GM19452 (cell line): ENCODE measurements around the gene REX1BD.

Source experiments
- ATAC-seq: cut with Tn5 transposase; IDR thresholded peaks from one replicate; pipeline ENCODE4 v1.9.1; 2021; ENCODE audit not compliant: unreplicated experiment

Gene REX1BD

GRCh38 chr19:18612772-18613588, 24.4 kb downstream of the REX1BD start, which contains the start of gene TMEM59L:
TSS of gene TMEM59L (plus strand) at chr19:18612870. CDS start at chr19:18612959, 89 bp downstream.
- ATAC-seq, result no peak

GRCh38 chr19:18613589-18614234, 25.1 kb downstream of the REX1BD start:
- ATAC-seq, result no peak

DNA sequence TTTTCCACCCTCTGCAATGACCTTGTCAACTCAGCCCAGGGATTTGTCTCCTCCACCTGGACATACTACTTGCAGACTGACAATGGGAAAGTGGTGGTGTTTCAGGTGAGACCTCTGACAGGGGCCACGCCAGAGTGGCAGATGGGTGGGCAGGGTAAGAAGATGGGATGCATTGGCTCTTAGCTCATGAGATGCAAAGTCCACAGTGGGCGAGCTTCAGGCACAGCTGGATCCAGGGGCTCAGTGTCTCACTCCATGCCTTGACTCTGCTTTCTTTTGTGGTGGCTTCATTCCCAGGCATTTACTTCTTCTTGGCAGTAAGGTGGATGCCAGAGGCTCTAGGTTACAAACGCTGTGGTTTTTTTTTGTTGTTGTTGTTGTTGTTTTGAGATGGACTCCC, 27.4 kb downstream of the REX1BD start:
- no peak for ATAC-seq

DNA sequence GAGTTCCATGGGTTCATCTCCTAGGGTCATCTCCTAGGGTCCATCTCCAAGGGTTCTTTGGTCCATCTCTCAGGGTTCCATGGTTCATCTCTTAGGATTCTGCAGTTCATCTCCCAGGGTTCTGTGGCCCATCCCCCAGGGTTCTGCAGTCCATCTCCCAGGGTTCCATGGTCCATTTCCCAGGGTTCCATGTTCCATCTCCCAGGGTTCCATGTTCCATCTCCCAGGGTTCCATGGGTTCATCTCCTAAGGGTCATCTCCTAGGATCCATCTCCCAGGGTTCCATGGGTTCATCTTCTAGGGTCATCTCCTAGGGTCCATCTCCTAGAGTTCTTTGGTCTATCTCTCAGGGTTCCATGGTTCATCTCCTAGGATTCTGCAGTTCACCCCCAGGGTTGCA, 29.0 kb downstream of the REX1BD start:
- no peak for ATAC-seq

DNA sequence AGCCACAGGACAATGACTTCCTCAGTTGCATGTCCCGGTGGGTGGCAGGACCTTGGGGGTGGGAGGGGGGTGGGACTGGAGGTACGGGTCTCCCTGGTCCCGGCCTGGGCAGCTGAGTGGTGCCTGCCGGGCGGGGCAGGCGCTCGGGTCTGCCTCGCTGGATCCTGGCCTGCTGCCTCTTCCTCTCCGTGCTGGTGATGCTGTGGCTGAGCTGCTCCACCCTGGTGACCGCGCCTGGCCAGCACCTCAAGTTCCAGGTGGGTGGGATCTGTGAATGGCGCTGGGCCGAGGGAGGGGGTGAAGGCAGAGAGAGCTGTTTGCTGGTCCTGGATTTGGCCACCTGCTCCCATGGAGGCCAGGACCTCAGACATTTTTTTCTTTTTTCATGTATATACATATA, 29.6 kb downstream of the REX1BD start:
- ATAC-seq, result no peak

DNA sequence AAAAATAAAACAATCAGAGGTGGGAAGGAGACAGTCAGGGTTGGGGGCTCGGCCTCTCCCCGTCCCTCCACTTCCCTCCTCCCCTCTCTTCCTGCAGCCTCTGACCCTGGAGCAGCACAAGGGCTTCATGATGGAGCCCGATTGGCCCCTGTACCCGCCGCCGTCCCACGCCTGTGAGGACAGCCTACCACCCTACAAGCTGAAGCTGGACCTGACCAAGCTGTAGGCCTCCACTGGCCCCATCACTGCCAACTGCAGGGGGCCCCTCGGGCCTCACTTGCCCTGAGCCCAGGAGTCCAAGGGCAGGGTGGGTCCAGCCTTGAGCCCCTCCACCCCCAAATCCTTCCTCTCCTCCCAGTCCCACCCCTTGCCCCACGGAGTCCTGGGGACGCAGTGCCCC, 31.7 kb downstream of the REX1BD start:
- no peak for ATAC-seq

- ATAC-seq, result no peak
Observed at GRCh38 chr19:18620902-18621301, 32.3 kb downstream of the REX1BD start.

- no peak for ATAC-seq
Observed at GRCh38 chr19:18626906-18627305, 38.3 kb downstream of the REX1BD start.

DNA sequence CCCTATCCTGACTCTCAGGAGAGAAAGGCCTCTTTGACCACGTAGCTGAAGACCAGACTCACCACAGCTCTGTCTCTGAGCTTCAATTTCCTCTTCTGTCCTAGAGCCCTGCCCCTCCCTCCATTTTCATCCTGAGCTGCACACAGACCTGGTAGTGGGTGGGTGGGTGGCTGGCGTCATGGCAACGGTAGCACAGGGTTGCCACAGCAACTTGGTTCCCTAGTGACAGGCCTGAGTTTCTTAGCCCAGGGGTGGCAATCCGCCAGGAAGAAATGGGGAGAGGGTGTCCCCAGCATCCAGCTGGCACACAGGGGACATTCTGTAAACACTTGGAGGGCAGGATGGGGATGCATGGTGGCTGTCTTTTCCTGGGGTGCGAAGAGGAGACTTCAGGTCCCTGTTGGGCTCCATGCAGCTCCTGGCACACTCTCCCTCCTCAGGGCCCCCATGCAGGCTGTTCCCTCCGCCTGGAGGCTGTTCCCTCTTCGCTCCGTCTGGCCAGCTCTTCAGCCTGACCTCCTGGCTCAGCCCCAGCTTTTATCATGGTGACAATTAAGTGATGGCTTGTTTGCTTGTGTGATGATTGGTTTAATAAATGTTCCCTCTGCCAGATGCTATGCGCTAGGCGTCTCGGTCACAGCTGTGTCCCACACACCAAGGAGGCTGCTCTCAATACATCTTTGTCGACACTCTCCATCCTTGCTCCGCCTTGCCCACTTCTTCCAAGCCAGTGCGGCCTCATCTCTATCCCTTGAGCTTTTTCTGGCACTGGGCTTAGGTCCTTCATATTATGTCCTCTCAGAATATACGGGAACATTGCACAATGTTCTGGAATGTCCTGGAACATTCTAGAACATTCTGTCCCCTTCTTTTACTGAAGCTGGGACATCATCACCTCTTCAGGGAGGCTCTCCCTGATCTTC, 40.8 kb downstream of the REX1BD start:
- ATAC-seq, result no peak

DNA sequence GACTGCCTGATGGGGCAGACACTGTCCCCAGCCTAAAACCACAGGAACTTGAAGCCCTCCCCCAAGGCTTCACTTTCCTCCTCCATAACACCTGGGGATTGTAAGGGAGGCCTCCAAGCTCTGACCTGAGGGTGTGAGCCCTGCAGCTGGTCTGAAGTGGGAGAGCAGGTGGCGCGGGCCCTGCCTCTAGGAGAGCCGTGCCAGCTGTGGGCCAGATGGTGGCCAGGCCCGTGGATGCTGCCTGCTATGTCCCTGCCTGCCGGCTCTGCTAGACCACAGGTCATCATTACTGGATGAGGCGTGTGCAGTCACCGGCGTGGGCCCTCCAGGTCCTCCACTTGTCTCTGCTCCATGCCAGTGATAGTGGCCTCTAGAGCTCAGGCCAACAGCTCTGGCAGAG, 44.7 kb downstream of the REX1BD start:
- no peak for ATAC-seq

DNA sequence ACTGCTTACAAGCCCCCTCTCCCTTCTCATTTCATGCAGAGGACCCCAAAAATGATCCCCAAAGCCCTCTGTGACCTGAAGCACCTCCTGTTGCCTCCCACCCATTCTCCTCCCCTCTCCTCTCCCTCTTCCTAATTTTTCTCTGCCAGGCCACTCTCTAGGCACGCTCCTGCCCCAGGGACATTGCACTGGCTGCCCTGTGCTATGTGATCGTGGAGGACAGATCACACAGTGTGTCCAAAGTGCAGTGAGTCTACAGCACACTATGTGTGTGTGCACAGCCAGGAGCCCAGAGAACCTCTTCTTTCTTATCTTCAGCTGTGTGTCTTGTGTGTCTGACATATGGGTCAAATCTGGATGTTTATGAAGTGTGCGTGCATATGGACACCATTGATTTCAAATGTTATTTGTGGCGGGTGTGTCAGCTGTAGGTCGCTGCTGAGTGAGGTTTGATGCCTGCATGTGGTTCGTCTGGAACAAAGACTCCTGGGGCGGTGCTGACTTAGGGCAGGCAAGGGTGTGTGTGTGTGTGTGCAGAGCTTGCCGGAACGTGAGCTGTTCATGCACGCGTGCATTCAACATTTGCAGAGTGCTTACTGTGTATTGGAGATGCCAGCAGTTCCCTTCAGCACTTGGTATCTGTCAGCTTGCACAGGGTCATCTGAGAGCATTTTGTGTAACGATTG, 46.2 kb downstream of the REX1BD start:
- no peak for ATAC-seq

DNA sequence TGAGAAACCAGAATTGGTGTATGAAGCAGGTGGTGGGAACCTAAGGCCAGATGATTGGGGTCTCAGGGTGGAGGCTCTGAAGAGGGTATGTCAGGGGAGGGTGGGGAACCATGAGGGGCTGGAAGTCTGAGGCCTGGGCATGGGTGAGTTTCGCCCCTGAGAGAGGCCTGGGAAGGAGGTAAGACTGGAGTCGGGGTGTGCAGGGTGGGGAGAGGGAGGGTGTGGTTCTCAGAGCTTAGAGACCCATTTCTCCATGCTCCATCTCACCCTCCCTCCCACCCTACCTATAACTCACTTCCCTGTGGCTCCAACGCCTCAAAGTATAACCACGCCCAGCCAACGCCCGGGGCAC, 47.2 kb downstream of the REX1BD start:
- ATAC-seq, result no peak

GRCh38 chr19:18636183-18636968, 47.8 kb downstream of the REX1BD start:
- ATAC-seq, result peak; percentile 82

- ATAC-seq, result no peak
Observed at GRCh38 chr19:18636969-18637629, 48.5 kb downstream of the REX1BD start, which contains the start of gene KLHL26. TSS of gene KLHL26 (plus strand) at chr19:18637028. CDS start at chr19:18637055, 27 bp downstream.

DNA sequence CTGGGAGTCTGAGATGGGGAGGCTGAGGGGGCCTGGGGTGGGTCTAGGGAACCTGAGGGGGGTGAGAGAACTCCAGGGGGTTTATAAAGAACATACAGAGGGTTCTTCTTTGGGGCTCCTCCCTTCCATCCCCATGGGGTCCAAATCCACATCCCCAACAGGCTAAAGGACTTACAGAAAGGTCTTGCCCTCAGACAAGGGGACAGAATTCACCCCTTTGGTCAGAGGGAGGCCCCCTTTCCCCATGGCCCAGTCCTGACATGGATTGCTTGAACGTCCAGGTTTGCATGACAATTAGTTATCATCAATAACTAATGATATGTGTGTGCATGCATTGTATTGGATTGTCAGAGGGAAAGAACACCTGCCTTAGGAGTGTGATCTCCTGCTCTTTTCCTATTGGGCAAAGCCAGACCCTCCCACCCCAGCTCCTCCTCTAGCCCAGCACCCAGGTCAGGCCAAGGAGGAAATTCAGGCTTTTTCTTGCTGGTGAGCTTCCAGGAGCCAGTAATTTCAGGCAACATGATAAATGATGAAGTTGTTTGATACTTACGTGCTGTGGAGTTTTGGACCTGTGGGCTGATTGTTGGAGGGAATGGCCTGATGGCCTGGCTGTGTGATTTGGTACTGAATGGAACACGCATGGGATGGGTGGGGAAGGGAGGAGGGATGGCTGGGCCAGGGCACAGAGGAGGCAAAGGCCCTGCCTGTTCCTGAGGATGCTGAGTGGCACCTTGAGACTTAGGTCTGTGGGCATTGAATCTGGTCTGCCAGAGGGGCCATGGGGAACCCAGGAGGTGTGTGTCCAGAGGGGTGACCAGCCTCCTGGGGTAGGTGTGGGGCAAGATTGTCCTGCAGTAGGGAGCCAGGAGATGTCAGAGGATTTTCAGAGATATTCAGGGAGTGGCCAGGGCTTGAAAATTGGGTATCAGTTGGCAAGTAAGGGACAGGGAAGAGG, 49.4 kb downstream of the REX1BD start:
- no peak for ATAC-seq

DNA sequence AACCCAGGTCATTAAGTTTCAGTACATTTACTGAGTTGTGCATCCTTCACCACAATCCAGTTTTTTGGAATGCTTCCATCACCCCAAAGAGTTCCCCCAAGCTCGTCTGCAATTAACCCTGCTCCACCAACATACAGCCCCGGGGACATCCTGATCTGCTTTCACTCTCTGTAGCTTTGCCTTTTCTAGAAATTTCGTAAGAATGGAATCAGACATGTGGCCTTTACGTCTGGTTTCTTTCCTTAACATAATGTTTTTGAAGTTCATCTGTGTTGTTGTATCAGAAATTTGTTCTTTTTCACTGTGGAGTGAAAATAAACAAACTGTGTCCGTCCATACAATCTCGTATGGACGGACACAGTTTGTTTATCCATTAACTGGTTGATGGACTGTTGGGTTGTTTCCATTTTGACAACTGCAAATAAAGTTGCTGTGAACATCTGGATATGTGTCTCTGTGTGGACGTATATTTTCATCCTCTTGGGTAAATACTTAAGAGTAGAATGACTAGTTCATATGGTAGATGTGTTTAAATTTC, 51.2 kb downstream of the REX1BD start:
- no peak for ATAC-seq
